Activated naive CD4-positive, alpha-beta T cell treated with anti-CD3 and anti-CD28 coated beads, Interleukin-2, amount 50 U/mL, for 16 hours (primary cell): Measurements from ENCODE around the gene C11orf65.

Experiments
- DNase-seq: peaks from one replicate; pipeline ENCODE4 v3.0.0-alpha.2; 2020

The C11orf65 gene, protein sequence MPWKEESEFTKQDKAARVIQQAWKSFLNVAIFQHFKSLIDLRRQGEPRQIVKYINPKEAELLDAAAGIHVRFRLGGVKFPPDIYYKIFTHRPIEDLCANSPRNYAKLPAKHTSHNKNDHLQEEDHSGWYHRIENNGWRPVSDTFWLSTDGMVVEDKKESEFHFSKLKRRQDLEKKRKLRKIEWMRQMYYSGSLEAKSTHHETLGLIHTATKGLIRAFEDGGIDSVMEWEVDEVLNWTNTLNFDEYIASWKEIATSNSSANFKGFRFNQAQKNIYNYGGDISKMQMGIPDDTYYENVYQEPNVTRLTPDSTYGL

DNA sequence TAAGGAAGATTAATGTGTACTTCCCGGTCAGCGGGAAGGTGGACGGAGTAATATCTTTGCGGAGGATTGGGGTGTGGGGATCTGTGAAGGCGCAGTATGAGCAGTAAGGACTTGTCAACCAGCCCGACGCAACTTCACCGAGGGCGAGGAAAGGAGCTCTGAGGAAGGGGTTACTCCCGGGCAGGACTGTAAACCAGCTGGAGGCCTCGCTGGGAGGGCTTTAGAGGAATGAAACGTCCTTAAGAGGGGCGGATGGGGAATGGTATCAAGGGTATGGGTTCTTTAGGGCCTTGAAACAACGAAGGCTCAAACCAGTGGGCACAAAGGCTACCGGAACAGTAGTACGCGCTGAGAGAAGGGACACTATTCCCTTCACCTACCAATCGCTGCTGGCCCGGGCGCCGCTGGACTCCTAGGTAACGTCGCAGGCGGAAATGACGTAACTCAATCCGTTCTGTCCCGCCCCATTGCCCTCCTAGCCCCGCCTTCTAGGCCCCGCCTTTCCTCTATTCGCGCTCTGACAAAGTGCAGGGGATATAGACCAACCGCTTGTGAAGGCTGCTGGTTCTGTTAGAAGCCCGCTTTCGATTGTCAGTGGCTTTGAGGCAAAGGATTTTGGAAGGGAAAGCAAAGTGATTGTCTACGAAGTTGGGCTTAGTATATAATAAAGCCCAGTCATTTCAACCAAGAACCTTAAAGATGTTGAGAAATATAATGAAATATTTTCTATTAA is at the start of gene C11orf65:
Gene C11orf65, minus strand, starts transcription at position 439 of the 733 bp plus-strand sequence. CDS start 5,970 bp downstream, outside the sequence.
- DNase-seq, result peak; percentile 91

DNA sequence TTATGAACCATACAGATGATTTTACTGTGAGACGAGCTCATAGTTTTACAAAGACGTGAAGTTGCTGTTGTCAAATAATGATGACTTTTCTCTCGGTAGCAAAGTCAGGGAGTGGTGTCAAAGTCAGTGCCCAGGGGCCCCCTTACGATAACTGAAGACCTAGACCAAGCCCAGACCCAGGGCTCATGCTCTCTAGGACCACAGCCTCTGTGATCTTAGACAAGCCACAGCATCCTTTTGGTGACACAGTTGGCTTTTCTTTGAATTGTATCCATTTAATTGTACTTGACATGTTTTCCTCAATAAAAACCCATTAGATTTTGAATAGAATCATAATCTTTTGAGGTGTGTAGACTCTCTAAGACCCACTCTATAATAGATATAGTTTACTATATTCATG is 48.8 kb upstream of the C11orf65 start:
- DNase-seq, result no peak

DNA sequence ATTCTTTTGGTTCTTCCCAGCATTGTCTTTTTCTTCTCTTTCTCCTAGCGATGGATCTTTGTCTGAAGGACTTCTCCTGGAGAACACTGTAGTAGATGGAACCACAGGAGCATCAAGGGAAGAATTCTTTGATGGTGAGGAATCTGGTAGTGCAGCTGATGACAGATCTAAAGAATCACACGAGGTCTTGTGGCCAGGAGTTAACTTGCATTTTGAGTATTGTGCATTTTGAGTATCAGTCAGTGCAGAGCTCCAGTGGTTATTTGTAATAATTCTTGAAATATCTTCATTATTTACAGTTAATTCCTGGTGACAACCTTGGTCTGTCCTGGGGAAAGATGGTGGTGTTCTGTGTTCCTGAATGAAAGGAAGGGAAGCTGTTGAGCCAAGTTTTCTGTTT is 45.4 kb upstream of the C11orf65 start:
- no peak for DNase-seq

DNA sequence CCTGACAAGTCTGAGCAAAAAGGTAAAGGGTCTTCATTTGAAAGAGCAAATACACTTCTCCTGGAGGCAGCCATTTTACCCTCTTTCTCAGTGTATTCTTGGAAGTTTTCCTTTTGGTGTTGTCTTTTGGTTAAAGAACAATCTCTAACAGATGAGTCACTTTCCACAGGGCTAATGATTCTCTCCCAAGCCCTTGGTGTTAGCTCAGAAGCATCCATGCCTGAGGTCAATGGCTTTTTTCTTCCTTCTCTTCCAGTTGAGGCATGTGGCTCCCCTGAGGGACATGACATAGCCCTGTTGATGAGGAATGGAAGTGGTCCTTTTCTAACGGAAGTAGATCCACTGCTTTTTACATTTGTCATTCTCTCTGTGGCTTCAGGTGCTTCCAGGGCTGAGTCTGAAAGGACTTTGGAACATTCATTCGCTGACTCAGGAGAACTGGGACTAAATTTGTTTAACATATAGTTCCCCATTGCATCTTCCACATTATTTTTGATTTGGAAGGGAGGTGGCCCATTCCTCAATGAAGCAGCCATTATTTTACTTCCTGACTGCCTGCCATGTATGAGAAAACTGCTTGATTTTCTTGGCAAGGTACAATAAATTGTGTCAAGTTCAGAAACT is 44.6 kb upstream of the C11orf65 start:
- DNase-seq, result no peak

DNA sequence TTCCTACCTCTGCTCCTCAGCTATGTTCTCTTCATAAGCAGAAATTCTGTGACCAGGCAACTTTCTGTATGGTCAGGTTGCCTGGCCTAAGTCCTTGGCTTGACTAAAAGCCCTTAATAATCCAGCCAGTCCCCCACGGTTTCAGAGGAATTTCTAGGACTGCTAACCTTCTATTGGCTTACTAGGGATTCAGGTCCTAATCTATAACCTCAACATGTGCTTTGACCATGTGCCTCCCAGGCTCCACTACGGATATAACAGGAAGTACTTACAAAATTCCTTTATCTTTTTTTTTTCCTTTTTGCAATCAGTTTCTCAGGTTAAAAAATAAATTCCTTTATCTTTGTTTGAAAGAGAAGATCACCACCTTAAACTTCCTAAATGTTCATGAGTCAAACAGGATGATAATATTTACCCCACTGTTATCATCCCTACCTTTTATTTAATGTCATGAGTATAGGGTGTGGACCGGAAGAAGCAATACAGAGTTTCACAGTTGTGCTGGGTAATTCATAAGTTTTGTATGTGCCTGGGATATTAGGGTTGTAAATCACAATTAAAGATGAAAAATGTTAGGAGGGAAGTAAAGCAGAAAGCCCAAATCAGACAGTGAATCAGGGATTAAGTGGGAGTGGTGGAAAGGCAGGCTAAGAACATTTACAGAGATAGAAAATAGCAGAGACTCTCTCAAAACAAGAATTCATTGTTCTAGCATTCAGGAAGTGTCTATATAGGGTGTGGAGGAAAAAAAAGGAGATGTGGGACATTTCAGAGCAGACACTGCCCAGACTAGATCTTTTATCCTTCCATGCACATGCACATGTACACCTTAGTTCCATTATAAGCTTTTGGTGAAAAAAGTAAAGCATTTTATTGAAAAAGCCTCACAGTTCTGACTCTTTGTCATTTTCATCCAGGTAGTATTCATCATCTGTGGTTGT is 41.6 kb upstream of the C11orf65 start:
- DNase-seq, result no peak

DNA sequence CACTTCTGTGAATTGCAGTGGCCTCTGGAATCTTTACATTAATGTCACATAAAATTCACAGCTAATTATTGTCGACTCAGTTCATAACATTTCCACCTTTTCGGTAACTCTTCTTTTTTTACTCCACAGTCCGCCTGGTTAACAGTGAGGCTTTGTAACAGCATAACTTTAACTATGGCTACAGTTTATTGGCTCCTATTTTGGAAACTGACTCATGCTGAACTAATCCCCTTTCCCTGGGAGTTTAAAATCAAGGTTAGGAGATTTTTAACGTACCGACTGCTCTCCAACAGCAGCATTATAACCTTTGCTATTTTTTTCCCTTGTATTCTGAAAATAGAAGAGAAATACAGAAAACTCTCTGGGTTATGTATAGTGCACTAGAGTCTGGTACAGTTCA is 34.1 kb upstream of the C11orf65 start:
- DNase-seq, result no peak

DNA sequence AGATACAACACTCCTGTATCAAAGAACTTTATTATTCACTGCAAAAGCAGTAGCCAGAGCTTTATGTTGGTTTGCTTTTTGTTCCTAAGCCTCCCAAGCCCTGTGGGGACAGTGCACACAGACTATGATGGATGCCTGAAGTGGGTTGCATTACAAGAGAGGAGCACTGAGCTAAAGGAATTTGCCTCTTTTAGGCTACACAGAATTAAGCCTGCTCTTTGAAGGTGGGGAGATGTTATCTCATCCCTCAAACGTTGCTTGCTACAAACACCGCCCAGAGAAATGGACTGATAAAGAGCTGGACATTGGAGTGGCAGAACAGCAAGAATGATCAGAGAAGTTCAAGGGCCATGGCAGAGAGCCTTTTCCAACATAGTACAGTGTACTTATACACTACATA is 33.4 kb upstream of the C11orf65 start:
- DNase-seq, result no peak

DNA sequence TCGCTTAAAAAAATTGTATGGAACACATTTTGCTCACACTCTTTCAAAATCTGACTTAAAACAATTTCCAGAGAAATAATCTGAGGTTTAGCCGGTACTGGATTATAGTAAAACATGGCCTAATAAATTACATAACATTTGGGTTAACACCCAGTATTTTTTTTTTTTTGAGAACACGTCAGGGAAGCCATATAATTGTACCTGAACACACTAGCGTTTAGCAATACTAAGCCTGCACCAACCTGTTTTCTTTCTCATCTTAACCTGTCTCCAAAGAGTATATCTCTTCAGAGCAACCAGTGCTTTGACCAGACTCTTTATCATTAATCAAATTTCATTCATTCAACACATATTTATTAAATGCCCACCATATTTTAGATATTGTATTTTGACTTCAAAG is 32.8 kb upstream of the C11orf65 start:
- no peak for DNase-seq

DNA sequence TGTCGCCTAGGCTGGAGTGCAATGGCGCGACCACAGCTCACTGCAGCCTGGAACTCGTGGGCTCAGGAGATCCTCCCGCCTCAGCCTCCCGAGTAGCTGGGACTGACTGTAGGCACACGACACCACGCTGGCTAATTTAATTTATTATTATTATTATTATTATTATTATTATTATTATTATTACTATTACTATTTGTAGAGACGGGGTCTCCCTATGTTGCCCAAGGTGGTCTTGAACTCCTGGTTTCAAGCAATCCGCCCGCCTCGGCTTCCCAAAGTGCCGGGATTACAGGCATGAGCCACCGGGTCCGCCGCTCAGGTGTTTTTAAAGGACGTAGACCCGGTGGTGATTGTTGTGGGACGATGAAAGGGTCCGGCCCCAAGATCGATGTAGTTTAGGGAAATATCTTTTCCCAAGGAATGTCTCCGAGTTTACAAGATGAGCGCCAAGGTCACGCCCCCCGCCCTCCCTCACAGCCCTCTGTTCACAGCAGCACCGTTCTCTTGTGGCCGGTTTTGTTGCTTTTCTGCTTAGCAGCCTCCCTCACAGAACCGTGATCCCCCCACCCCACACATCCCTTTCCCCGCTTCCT is 31.6 kb upstream of the C11orf65 start:
- no peak for DNase-seq

DNA sequence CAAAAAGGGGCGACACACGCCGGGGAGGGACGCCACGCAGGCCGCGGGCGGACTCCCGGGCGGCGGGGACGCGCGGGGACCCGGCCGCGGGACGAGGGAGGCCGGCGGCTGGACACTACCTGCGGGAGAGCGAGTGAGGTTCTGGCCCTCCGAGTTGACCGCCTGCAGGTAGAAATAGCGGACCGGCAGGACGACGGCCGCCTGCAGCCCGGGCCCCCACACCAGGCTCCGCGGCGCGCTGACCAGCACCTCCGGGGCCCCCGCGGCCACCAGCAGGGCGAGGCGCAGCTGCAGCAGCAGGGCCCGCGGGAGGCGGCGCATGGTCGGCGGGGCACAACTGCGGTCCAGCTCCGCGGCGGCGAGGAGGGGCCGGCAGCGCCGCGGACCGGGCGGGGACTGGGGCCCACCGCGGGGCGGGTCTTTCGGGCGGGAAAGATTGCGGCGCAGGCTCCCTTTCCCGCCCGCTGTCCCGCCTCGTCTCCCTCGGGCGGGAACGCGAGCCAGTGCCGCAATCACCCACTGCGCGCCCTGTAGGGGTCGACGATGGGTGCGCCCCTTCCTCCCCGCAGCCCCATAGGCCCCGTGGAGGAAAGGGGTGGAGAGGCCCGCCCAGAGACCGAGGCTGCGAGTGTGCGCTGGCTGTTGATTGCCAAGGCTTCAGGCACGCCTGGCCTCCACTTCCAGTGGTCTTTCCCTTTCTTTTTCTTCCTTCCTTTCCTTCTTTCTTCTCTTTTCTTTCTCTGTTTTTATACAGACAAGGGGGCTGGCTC is 30.9 kb upstream of the C11orf65 start, which contains the start of gene POGLUT3:
Gene POGLUT3, minus strand, starts transcription at position 339 of the 770 bp plus-strand sequence. Its CDS starts 18 bp downstream, at position 321.
- DNase-seq, result peak; percentile 48

DNA sequence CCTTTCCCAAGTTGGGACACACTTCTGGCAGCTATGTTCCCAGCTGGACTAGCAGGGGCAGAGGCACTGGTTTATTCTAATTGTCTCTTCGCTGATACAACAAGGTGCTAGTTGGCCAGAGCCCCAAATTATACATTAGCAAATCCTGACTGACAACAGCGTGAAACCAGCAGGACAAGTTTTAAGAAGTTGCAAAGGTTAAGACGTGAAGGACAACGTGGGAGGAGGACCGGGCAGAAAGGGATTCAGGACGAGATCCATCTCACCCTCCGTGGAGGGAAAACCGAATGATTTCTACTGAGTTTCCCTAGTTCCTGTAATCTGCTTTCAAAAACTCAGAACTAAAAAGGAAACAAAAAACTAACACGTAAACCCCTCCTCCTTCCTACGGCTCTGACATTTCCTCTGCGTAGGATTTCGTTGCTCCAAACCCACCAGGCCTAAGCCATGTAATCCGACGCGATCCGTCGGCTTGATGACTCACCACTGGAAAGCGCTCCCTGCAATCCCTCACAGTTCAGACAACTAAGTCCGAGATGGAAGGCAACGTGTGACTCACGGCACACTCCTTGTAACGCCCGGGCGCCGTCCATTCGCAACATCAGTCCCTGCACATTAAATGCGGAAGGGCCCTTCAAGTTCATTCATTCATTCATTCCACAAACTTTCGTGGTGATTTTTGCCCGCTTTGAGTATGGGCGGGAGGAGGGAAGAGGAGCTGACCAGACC is 30.2 kb upstream of the C11orf65 start:
- peak; percentile 62 for DNase-seq

DNA sequence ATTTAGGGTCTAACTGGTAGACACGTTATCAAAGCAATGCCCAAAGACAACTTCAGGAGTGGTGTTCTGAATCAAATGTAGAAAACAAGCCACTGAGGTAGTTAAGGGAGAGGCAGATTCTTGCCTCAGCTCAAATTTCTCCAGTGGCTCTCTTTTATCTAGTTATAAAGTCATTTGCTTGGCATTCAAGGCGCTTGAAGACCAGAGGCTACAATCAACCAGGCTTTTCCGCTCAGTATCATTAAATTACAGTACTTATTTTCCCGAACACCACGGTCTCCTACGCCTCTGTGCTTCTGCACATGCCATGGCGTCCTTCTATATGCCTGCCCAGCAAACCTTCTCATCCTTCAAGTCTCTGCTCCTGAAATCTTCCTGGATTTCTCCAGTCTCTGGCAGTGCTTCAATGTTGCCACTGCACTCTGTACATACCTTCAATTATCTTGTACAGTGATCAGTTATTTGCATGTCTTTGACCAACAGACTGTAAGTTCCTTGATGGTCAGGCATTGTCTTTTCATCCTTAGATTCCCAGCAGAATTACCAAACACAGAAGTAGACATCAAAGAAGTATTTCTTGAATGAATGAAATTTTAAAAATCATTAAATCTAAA is 29.4 kb upstream of the C11orf65 start:
- no peak for DNase-seq

DNA sequence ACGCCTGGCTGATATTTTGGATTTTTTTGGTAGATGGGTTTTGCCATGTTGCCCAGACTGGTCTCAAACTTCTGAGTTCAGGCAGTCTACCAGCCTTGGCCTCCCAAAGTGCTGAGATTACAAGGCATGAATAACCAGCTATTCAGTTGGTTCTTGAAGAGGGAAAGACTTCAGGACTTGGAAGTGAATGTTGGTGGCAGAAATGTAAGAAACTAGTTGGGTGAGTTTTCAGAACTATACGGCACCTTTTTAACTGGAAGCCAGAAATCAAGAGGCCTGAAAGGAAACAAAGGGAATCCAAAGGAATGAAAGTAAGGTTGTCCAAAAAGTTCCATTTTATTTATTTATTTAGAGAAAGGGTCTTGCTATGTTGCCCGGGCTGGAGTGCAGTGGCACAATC is 28.0 kb upstream of the C11orf65 start:
- no peak for DNase-seq

DNA sequence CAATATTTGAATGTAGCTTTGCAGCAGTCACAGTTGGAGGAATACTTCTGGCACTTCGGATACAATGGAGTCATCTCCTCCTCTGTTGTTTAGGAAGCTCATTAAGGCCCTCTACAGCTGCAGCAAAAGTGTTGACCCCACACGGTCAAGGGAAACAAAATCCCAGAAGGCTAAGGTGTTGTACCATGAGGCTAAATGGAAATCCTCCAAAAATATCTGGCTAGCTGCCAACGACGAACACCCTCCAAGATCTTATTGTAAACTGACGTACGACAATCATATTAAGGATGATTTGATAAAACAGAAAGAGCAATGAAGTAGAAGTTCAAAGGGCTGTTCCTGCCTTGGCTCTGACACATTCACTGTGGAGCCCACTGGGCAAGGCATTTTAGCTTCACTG is 26.9 kb upstream of the C11orf65 start:
- no peak for DNase-seq

DNA sequence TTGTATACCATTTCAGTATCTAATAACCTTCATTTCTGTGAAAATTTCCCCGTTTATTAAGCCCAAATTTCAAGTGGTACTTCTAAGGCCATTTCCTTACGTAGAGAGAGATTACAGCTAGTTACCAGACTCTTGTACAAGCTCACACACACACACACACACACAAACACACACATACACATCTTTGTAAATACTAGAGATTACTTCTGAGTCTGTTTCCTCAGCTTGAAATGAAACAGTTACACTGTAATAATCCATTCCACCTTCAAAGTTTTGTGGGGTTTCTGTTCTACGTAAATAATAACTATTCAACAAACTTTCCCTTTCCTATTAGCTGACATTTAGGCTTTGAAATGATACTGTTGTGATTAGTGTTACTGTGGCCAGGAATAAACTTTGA is 24.6 kb upstream of the C11orf65 start:
- DNase-seq, result no peak

DNA sequence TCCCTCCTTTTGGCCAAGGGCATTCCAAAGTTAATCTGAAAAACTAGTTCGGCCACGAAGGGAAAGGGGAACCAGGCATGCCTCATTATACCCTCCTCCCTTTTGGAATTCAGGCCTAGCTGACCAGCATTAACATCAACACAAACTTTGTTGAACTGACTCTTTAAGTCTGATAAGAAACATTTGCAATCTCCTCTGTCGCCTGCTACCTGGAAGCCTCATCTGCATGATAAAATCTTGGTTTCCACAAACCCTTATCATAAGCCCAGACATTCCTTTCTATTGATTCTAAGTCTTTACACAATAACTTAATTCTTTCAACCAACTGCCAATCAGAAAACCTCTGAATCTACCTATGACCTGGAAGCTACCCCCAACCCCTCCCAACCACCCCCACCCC is 19.5 kb upstream of the C11orf65 start:
- no peak for DNase-seq

DNA sequence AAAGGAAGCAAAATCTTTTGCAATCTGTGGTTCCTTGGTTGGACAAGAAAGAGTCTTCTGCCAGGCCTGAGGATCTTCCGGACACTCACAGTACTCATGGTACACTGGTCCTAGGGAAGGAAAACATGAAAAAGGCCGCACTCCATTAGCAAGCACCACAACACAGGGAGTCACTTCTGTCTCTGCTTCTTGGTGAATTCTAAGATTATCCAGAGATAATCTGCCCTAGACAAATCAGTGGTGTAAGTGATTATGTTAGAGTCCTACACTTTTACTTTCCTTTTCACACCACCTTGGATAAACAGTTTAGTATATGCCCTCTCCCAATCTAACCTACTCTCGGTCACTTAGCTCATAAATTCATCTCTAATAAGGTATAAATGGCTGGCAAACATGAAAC is 19.0 kb upstream of the C11orf65 start:
- DNase-seq, result no peak

DNA sequence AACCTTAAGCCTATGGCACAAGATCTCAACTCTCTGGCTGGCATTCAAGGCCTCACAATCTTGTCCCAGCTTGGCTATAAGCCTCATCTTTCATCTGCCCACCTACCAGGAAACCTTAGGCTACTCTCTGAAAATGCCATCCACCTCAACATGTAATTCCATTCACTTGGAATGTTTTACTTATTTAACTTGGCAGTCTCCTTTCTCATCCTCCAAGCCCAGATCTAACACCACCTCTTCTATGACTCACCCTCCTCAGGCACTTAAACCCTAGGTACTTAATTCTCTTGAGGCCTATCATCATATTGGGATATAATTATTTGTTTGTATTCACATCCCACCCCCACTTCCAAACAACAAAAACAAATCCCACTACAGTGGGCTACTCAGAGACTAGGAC is 15.8 kb upstream of the C11orf65 start:
- no peak for DNase-seq

DNA sequence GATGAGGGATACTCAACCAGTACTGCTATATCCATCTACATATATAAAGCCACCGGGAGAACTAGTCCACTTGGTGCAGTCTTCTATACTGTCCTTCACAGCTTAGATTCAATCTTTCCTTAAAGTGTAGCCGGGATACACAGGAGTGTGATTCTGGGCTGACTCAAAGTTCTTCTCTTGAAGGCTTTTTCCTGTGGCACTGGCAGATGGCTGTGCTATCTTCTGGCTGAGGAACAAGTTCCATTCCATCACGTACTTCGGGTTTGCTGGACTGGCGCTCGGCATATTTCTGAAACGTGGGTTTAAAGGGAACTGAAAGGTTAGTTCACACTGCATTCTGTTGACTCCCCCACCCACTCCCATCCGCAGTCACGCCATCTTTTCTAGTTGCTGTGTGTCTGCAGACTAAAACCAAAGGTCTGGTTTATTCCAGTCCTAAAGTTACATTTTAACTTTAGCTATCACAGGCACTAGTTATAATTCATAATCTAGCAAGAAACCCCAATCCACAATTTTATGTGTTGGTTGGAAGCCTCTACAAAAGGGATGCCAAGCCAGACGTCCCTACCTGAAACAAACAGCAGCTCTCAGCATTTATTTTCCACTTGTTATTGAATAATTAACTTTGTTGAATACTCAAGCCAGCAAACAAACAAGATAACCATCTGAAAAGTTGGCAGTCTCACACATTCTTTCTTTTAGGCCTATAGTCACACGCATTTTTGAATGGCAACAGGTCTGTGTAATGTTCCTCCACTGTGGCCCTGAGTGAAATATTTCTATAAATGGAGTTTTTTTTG is 7.5 kb upstream of the C11orf65 start:
- no peak for DNase-seq

DNA sequence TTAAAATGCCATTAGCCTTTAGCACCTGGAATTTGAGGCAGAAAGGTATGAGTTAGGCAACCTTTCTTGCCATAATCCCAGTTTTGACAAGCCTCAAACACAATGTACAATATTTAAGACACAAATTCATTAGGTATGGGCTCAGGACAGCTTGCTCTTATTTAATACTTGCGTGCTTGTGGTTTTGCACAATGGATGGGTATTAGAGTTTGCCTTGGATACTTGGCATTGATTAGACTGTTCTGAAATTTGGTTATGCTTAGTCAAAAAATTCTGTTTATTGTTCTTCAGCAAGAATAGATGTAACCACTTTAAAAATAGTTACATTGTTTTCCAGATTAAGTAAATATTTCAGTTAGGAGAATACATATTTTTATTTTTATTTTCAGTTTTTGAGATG is 5.4 kb upstream of the C11orf65 start:
- no peak for DNase-seq
